Heart right ventricle (tissue), 16 donors: Measurements from ENCODE around the gene OLA1. TPM values are rescaled to one million over a fixed set of nuclear protein-coding genes. Genes with fewer than 3 reads are reported as not detected.

Source experiments
- ATAC-seq, 8 donors: fragments of 200-7000 bp; cut with Tn5 transposase; one replicate each; pipeline ENCODE4 v1.9.1; 2020; ENCODE audit warnings: mild to moderate bottlenecking in 8 of 8, moderate library complexity in 8 of 8, moderate number of reproducible peaks in 1 of 8
- DNase-seq, 2 donors: peaks; one replicate each; pipeline ENCODE4 v3.0.0-alpha.2; 2020
- H3K27ac ChIP-seq, 10 donors: fragments of 200-600 bp; sonication (generic) in 2 of 10; one replicate each; pipeline versions ENCODE4 v1.5.0 to v1.8.0; 2020 to 2022; ENCODE audit warnings: mild to moderate bottlenecking in 3 of 10
- H3K27me3 ChIP-seq, 7 donors: fragments of 200-600 bp; one replicate each; pipeline ENCODE4 v1.8.0; 2021 to 2022; ENCODE audit warnings: mild to moderate bottlenecking in 2 of 7
- H3K36me3 ChIP-seq, 9 donors: fragments of 200-600 bp; sonication (generic) in 1 of 9; one replicate each; pipeline versions ENCODE4 v1.5.0 to v1.8.0; 2020 to 2022; ENCODE audit warnings: mild to moderate bottlenecking in 2 of 9
- H3K4me1 ChIP-seq, 9 donors: fragments of 200-600 bp; sonication (generic) in 1 of 9; one replicate each; pipeline versions ENCODE4 v1.5.0 to v1.8.0; 2020 to 2022; ENCODE audit warnings: mild to moderate bottlenecking in 4 of 9
- H3K4me3 ChIP-seq, 10 donors: fragments of 200-600 bp; sonication (generic) in 2 of 10; one replicate each; pipeline versions ENCODE4 v1.5.0 to v1.8.0; 2020 to 2022; ENCODE audit warnings: mild to moderate bottlenecking in 7 of 10, moderate library complexity in 2 of 10
- H3K9me3 ChIP-seq, 11 donors: fragments of 200-600 bp in 10 of 11; sonication (generic) in 2 of 11; one replicate each; pipeline versions ENCODE4 v1.5.0 to v1.8.0; 2013 to 2022; ENCODE audit warnings: mild to moderate bottlenecking in 2 of 11, control low read depth in 1 of 11, moderate library complexity in 1 of 11
- CTCF ChIP-seq, 9 donors: fragments of 200-600 bp; sonication (generic) in 2 of 9; IDR thresholded peaks; one replicate each; pipeline versions ENCODE4 v1.5.0 to v1.8.0; 2021 to 2022; ENCODE audit warnings: antibody characterized with exemption in 9 of 9, mild to moderate bottlenecking in 5 of 9, moderate library complexity in 1 of 9
- WGBS, 2 donors: extraction: QIAGEN DNeasy Blood & Tissue Kit; methylation state at CpG; one replicate each; pipeline ENCODE4 v1.1.7; 2013; ENCODE audit warnings: inconsistent platforms in 1 of 2; 5-methylcytosine and 5-hydroxymethylcytosine counted together
- intact Hi-C, 10 donors: fragments of 100-400 bp; cut with DNase I; formaldehyde crosslinking; loops; one replicate each; pipeline versions ENCODE4 v1.11.1 to v1.14.2; 2022
- polyA plus RNA-seq, 2 donors: library from polyadenylated mRNA; stranded (reverse); fragments of 200-250 nt; gene quantifications; one replicate each; pipeline ENCODE4 v1.2.3, GENCODE V29; 2013
- total RNA-seq, 10 donors: library from RNA; stranded (reverse); fragmentation: NEBNext Ultra II Directional in 3 of 10; extraction: Animal tissue kit (Norgen Biotek cat#: 25700) in 3 of 10; gene quantifications; one replicate each; pipeline versions ENCODE4 v1.2.1 to v1.2.4, GENCODE V29; 2021 to 2023
- donor health status: Arrhythmogenic right ventricular cardiomyopathy.
- donor health status: ischemic (EF 13 %, LVEDD 7.1; RV severe dilation, severe dysfunction).
- donor health status: healthy with polysubstance abuse.
- donor health status: DM: no; HTN: yes; CAD: no.
- donor health status: DM: no; HTN: no; CAD: no.
- donor health status: ischemic (EF 25% LVEDD 6.9; RV normal size, moderate dysfunction).
- donor health status: ischemic (EF 25% LVEDD 5.7; RV mildly dilated, moderate dysfunction).
- donor health status: healthy.
- donor health status: DM: yes; HTN: yes; CAD: no.
- donor health status: Ischemic cardiomyopathy.
- donor health status: ischemic (EF 35%, LVEDD 5.7; RV mildly dilated, moderate dysfunction).
- donor health status: nonischemic (EF 11% LVEDD 7.7; RV severe dilation, severe dysfunction).
- donor health status: DM: yes; HTN: yes; CAD: no.
- donor health status: PGD.
- donor health status: ischemic (EF 29% LVEDD 5.4; RV normal size, mild dysfunction).
- donor health status: nonischemic (EF 23%, LVEDD 6.1; RV moderate dilation, normal function).

OLA1 gene
- total and polyA plus RNA-seq, 12 donors: 23.7 to 85.2 (median 73.3) TPM

GRCh38 chr2:174236429-174236828 is 11.9 kb downstream of the OLA1 start:
- no peak for TF ChIP-seq CTCF (IDR thresholded peaks at IDR 0.05)
- intact Hi-C loops: no loop called here
- WGBS, 2 donors: 99 to 100% methylated on average over 3 of the region's 3 CpGs

GRCh38 chr2:174235680-174236079 is 12.7 kb downstream of the OLA1 start:
- peaks cover 0 to 11% (median 0%) of the 10 kb centered on the region in 9 donors for H3K36me3 ChIP-seq
- no peaks in the 10 kb centered on the region for H3K27me3 ChIP-seq
- TF ChIP-seq CTCF (IDR thresholded peaks at IDR 0.05): no peak
- DNase-seq (no peak), ATAC-seq (no peak)
- no peak overlapping the region for H3K4me3 ChIP-seq
- 91 to 92% methylated on average over 4 of the region's 4 CpGs for WGBS, 2 donors
- H3K27ac ChIP-seq: no peak overlapping the region
- intact Hi-C loops: no loop called here
- H3K9me3 ChIP-seq: no peaks in the 10 kb centered on the region
- H3K4me1 ChIP-seq: peaks cover 0 to 5% (median 0%) of the 10 kb centered on the region in 9 donors

More at GRCh38 chr2:174236429-174236828, 11.9 kb downstream of the OLA1 start:
- Histone ChIP-seq H3K9me3 (no peaks in the 10 kb centered on the region), H3K27me3 (no peaks in the 10 kb centered on the region), H3K27ac (no peak overlapping the region), H3K4me1 (peaks cover 0 to 5% (median 0%) of the 10 kb centered on the region in 9 donors), H3K4me3 (no peak overlapping the region), H3K36me3 (peaks cover 0 to 11% (median 0%) of the 10 kb centered on the region in 9 donors)
- no peak for ATAC-seq
- DNase-seq: no peak

GRCh38 chr2:174233771-174234275 is 14.5 kb downstream of the OLA1 start:
- DNase-seq (no peak), ATAC-seq (no peak)
- Histone ChIP-seq H3K27me3 (no peaks in the 10 kb centered on the region), H3K27ac (no peak overlapping the region), H3K4me3 (no peak overlapping the region), H3K9me3 (no peaks in the 10 kb centered on the region), H3K4me1 (peaks cover 0 to 5% (median 0%) of the 10 kb centered on the region in 9 donors), H3K36me3 (peaks cover 0 to 18% (median 0%) of the 10 kb centered on the region in 9 donors)
- intact Hi-C loops: no loop called here
- 93 to 98% methylated on average over 1 of the region's 1 CpG for WGBS, 2 donors
- no peak for TF ChIP-seq CTCF (IDR thresholded peaks at IDR 0.05)

GRCh38 chr2:174227748-174228147 is 20.6 kb downstream of the OLA1 start:
- intact Hi-C loops: no loop called here
- no peak for DNase-seq
- 88 to 89% methylated on average over 1 of the region's 1 CpG for WGBS, 2 donors

More at GRCh38 chr2:174227748-174228147, 20.6 kb downstream of the OLA1 start:
- Histone ChIP-seq H3K4me3 (no peak overlapping the region), H3K27ac (no peak overlapping the region), H3K27me3 (no peaks in the 10 kb centered on the region), H3K9me3 (no peaks in the 10 kb centered on the region), H3K36me3 (peaks cover 0 to 47% (median 4%) of the 10 kb centered on the region in 9 donors), H3K4me1 (peaks cover 0 to 5% (median 0%) of the 10 kb centered on the region in 9 donors)
- no peak for ATAC-seq
- no peak for TF ChIP-seq CTCF (IDR thresholded peaks at IDR 0.05)
